ENCODE data around the gene HOXB6.

HOXB6 gene

GRCh38 chr17:48626245-48627117 is 21.7 kb upstream of the HOXB6 start, which contains the start of gene HOXB9:
Gene HOXB9, minus strand, starts transcription at chr17:48626358. Its CDS starts 89 bp downstream, at chr17:48626269.
- Histone ChIP-seq H3K9me3 (ENCODE audit: control extremely low read depth in 1 of 5, control insufficient read depth in 4 of 5, insufficient read depth in 2 of 5, low read depth in 1 of 5, low read length in 4 of 5) (no peaks in the 10 kb centered on the region), H3K27ac (ENCODE audit: insufficient read depth in 1 of 2, low read depth in 1 of 2, low read length in 2 of 2, poor library complexity in 1 of 2, severe bottlenecking in 2 of 2) (peak within 1 kb of the TSS in 1 of 2 experiments; percentile 79), H3K4me3 (ENCODE audit: control insufficient read depth in 1 of 7, extremely low read depth in 1 of 7, insufficient read depth in 4 of 7, low read depth in 2 of 7, low read length in 6 of 7) (peak within 1 kb of the TSS; percentile 15 to 73 (median 57)), H3K4me1 (ENCODE audit: control extremely low read depth in 1 of 4, control insufficient read depth in 4 of 4, insufficient read depth in 4 of 4, low read length in 3 of 4) (peaks cover 0 to 28% (median 24%) of the 10 kb centered on the region in 4 experiments), H3K27me3 (replicated peaks in 2 of 5; ENCODE audit: control insufficient read depth in 4 of 5, insufficient read depth in 5 of 5, low read length in 4 of 5) (peaks cover 18 to 99% (median 60%) of the 10 kb centered on the region in 5 experiments), H3K36me3 (ENCODE audit: control insufficient read depth in 4 of 4, insufficient read depth in 4 of 4, low read length in 3 of 4) (no peaks in the 10 kb centered on the region)
- DNase-seq = peak; percentile 70 to 87 (median 86)
- ChIA-PET CTCF (interaction anchor here (0.5 to 2.8 kb wide), 8 partner anchors 10 to 591 kb away, joined by 3 to 27 read pairs (median 4); partner anchors contain the start of gene HOXB8), POLR2A (interaction anchor here (1.0 kb wide), 1 partner anchor 10 kb away, joined by 3 read pairs; no protein-coding TSS in a partner anchor)
- WGBS (ENCODE audit: insufficient coverage) = 8% methylated on average over 18 of the region's 50 CpGs

GRCh38 chr17:48625495-48626244 is 20.9 kb upstream of the HOXB6 start:
- DNase-seq = peak in 2 of 3 donors; percentile 60 to 72
- CTCF ChIA-PET = interaction anchor here (0.8 to 2.8 kb wide), 9 partner anchors 10 to 317 kb away, joined by 3 to 27 read pairs (median 4); partner anchors contain the start of gene HOXB8
- no peaks in the 10 kb centered on the region for H3K36me3 ChIP-seq (ENCODE audit: control insufficient read depth in 4 of 4, insufficient read depth in 4 of 4, low read length in 3 of 4)
- peak overlapping the region; percentile 15 to 73 (median 57) for H3K4me3 ChIP-seq (ENCODE audit: control insufficient read depth in 1 of 7, extremely low read depth in 1 of 7, insufficient read depth in 4 of 7, low read depth in 2 of 7, low read length in 6 of 7)
- peak overlapping the region in 1 of 2 experiments; percentile 79 for H3K27ac ChIP-seq (ENCODE audit: insufficient read depth in 1 of 2, low read depth in 1 of 2, low read length in 2 of 2, poor library complexity in 1 of 2, severe bottlenecking in 2 of 2)
- 0% methylated on average over 57 of the region's 69 CpGs for WGBS (ENCODE audit: insufficient coverage)
- H3K9me3 ChIP-seq (ENCODE audit: control extremely low read depth in 1 of 5, control insufficient read depth in 4 of 5, insufficient read depth in 2 of 5, low read depth in 1 of 5, low read length in 4 of 5) = no peaks in the 10 kb centered on the region
- POLR2A ChIA-PET = interaction anchor here (0.7 to 1.0 kb wide), 2 partner anchors 11 to 365 kb away, joined by 3 read pairs; no protein-coding TSS in a partner anchor
- peaks cover 0 to 28% (median 24%) of the 10 kb centered on the region in 4 experiments for H3K4me1 ChIP-seq (ENCODE audit: control extremely low read depth in 1 of 4, control insufficient read depth in 4 of 4, insufficient read depth in 4 of 4, low read length in 3 of 4)
- H3K27me3 ChIP-seq (replicated peaks in 2 of 5; ENCODE audit: control insufficient read depth in 4 of 5, insufficient read depth in 5 of 5, low read length in 4 of 5) = peaks cover 18 to 99% (median 64%) of the 10 kb centered on the region in 5 experiments

- WGBS (ENCODE audit: insufficient coverage) = 3% methylated on average over 43 of the region's 66 CpGs
- peak; percentile 50 to 76 (median 72) for DNase-seq
- H3K9me3 ChIP-seq (ENCODE audit: control extremely low read depth in 1 of 5, control insufficient read depth in 4 of 5, insufficient read depth in 2 of 5, low read depth in 1 of 5, low read length in 4 of 5) = no peaks in the 10 kb centered on the region
- peak overlapping the region in 1 of 2 experiments; percentile 79 for H3K27ac ChIP-seq (ENCODE audit: insufficient read depth in 1 of 2, low read depth in 1 of 2, low read length in 2 of 2, poor library complexity in 1 of 2, severe bottlenecking in 2 of 2)
- no peaks in the 10 kb centered on the region for H3K36me3 ChIP-seq (ENCODE audit: control insufficient read depth in 4 of 4, insufficient read depth in 4 of 4, low read length in 3 of 4)
- peak overlapping the region; percentile 15 to 73 (median 57) for H3K4me3 ChIP-seq (ENCODE audit: control insufficient read depth in 1 of 7, extremely low read depth in 1 of 7, insufficient read depth in 4 of 7, low read depth in 2 of 7, low read length in 6 of 7)
- peaks cover 12 to 99% (median 62%) of the 10 kb centered on the region in 5 experiments for H3K27me3 ChIP-seq (replicated peaks in 2 of 5; ENCODE audit: control insufficient read depth in 4 of 5, insufficient read depth in 5 of 5, low read length in 4 of 5)
- H3K4me1 ChIP-seq (ENCODE audit: control extremely low read depth in 1 of 4, control insufficient read depth in 4 of 4, insufficient read depth in 4 of 4, low read length in 3 of 4) = peaks cover 0 to 28% (median 24%) of the 10 kb centered on the region in 4 experiments
- ChIA-PET POLR2A (interaction anchor here (0.7 kb wide), 1 partner anchor 364 kb away, joined by 3 read pairs; no protein-coding TSS in a partner anchor), CTCF (interaction anchor here (0.8 to 3.0 kb wide), 13 partner anchors 9 to 316 kb away, joined by 3 to 27 read pairs (median 4); partner anchors contain the start of gene HOXB8)
Measured at GRCh38 chr17:48624544-48625494, 20.0 kb upstream of the HOXB6 start.

GRCh38 chr17:48624118-48624517 is 19.3 kb upstream of the HOXB6 start:
- Histone ChIP-seq H3K4me3 (ENCODE audit: control insufficient read depth in 1 of 7, extremely low read depth in 1 of 7, insufficient read depth in 4 of 7, low read depth in 2 of 7, low read length in 6 of 7) (no peak overlapping the region), H3K27me3 (replicated peaks in 2 of 5; ENCODE audit: control insufficient read depth in 4 of 5, insufficient read depth in 5 of 5, low read length in 4 of 5) (peaks cover 10 to 99% (median 58%) of the 10 kb centered on the region in 5 experiments), H3K27ac (ENCODE audit: insufficient read depth in 1 of 2, low read depth in 1 of 2, low read length in 2 of 2, poor library complexity in 1 of 2, severe bottlenecking in 2 of 2) (peak overlapping the region in 1 of 2 experiments; percentile 79), H3K36me3 (ENCODE audit: control insufficient read depth in 4 of 4, insufficient read depth in 4 of 4, low read length in 3 of 4) (no peaks in the 10 kb centered on the region), H3K9me3 (ENCODE audit: control extremely low read depth in 1 of 5, control insufficient read depth in 4 of 5, insufficient read depth in 2 of 5, low read depth in 1 of 5, low read length in 4 of 5) (no peaks in the 10 kb centered on the region), H3K4me1 (ENCODE audit: control extremely low read depth in 1 of 4, control insufficient read depth in 4 of 4, insufficient read depth in 4 of 4, low read length in 3 of 4) (peaks cover 0 to 33% (median 28%) of the 10 kb centered on the region in 4 experiments)
- ChIA-PET POLR2A (no interaction called here), CTCF (interaction anchor here (0.8 to 3.0 kb wide), 6 partner anchors 8 to 82 kb away, joined by 3 to 14 read pairs (median 6); partner anchors contain the start of gene HOXB8)
- WGBS (ENCODE audit: insufficient coverage) = 87% methylated on average over 4 of the region's 5 CpGs
- no peak for DNase-seq

- peak in 2 of 3 donors; percentile 51 to 58 for DNase-seq
- Histone ChIP-seq H3K27me3 (replicated peaks in 2 of 5; ENCODE audit: control insufficient read depth in 4 of 5, insufficient read depth in 5 of 5, low read length in 4 of 5) (peaks cover 5 to 98% (median 56%) of the 10 kb centered on the region in 5 experiments), H3K27ac (ENCODE audit: insufficient read depth in 1 of 2, low read depth in 1 of 2, low read length in 2 of 2, poor library complexity in 1 of 2, severe bottlenecking in 2 of 2) (no peak overlapping the region), H3K4me1 (ENCODE audit: control extremely low read depth in 1 of 4, control insufficient read depth in 4 of 4, insufficient read depth in 4 of 4, low read length in 3 of 4) (peaks cover 0 to 38% (median 33%) of the 10 kb centered on the region in 4 experiments), H3K4me3 (ENCODE audit: control insufficient read depth in 1 of 7, extremely low read depth in 1 of 7, insufficient read depth in 4 of 7, low read depth in 2 of 7, low read length in 6 of 7) (no peak overlapping the region), H3K36me3 (ENCODE audit: control insufficient read depth in 4 of 4, insufficient read depth in 4 of 4, low read length in 3 of 4) (no peaks in the 10 kb centered on the region), H3K9me3 (ENCODE audit: control extremely low read depth in 1 of 5, control insufficient read depth in 4 of 5, insufficient read depth in 2 of 5, low read depth in 1 of 5, low read length in 4 of 5) (no peaks in the 10 kb centered on the region)
- POLR2A ChIA-PET = no interaction called here
- WGBS (ENCODE audit: insufficient coverage) = 65% methylated on average over 4 of the region's 4 CpGs
- CTCF ChIA-PET = interaction anchor here (0.8 to 3.0 kb wide), 6 partner anchors 8 to 119 kb away, joined by 3 to 14 read pairs (median 3); partner anchors contain the start of gene HOXB8
Measured at GRCh38 chr17:48623583-48623982, 18.8 kb upstream of the HOXB6 start.

- Histone ChIP-seq H3K36me3 (ENCODE audit: control insufficient read depth in 4 of 4, insufficient read depth in 4 of 4, low read length in 3 of 4) (no peaks in the 10 kb centered on the region), H3K9me3 (ENCODE audit: control extremely low read depth in 1 of 5, control insufficient read depth in 4 of 5, insufficient read depth in 2 of 5, low read depth in 1 of 5, low read length in 4 of 5) (no peaks in the 10 kb centered on the region), H3K4me1 (ENCODE audit: control extremely low read depth in 1 of 4, control insufficient read depth in 4 of 4, insufficient read depth in 4 of 4, low read length in 3 of 4) (peaks cover 0 to 45% (median 37%) of the 10 kb centered on the region in 4 experiments), H3K27me3 (replicated peaks in 2 of 5; ENCODE audit: control insufficient read depth in 4 of 5, insufficient read depth in 5 of 5, low read length in 4 of 5) (peaks cover 3 to 98% (median 57%) of the 10 kb centered on the region in 5 experiments), H3K4me3 (ENCODE audit: control insufficient read depth in 1 of 7, extremely low read depth in 1 of 7, insufficient read depth in 4 of 7, low read depth in 2 of 7, low read length in 6 of 7) (no peak overlapping the region), H3K27ac (ENCODE audit: insufficient read depth in 1 of 2, low read depth in 1 of 2, low read length in 2 of 2, poor library complexity in 1 of 2, severe bottlenecking in 2 of 2) (no peak overlapping the region)
- WGBS (ENCODE audit: insufficient coverage) = 88% methylated on average over 1 of the region's 11 CpGs
- DNase-seq = no peak
- CTCF ChIA-PET = interaction anchor here (0.8 to 3.0 kb wide), 5 partner anchors 8 to 596 kb away, joined by 3 to 14 read pairs (median 11); partner anchors contain the start of gene HOXB8
- POLR2A ChIA-PET = no interaction called here
Measured at GRCh38 chr17:48622857-48623256, 18.1 kb upstream of the HOXB6 start.

All from common myeloid progenitor, CD34-positive (primary cell).